ENCODE data around the gene EPN2. TPM values are rescaled to one million over a fixed set of nuclear protein-coding genes. Genes with fewer than 3 reads are reported as not detected.
A peak's percentile ranks its signal among the peaks of the same experiment; 100 is the strongest.

The EPN2 gene
- polyA plus RNA-seq, 1 donor from 2014 or later, result 37.8 TPM

GRCh38 chr17:19361944-19362276 is 124.7 kb downstream of the EPN2 start:
- no peak for TF ChIP-seq EZH2 (IDR thresholded peaks at IDR 0.05; ENCODE audit: borderline replicate concordance, insufficient read depth, low read length, poor library complexity, severe bottlenecking)
- TF ChIP-seq CTCF (IDR thresholded peaks at IDR 0.05; ENCODE audit: poor library complexity, severe bottlenecking), result no peak
- TF ChIP-seq REST (IDR thresholded peaks at IDR 0.05; ENCODE audit: borderline replicate concordance), result peak; percentile 13
- peak; percentile 9 for TF ChIP-seq RAD21 (conservative IDR thresholded peaks at IDR 0.05)
- TF ChIP-seq SMC3 (conservative IDR thresholded peaks at IDR 0.05; ENCODE audit: poor library complexity), result no peak
- no peak for TF ChIP-seq TAF1 (IDR thresholded peaks at IDR 0.05; ENCODE audit: low read depth)
- no peak for TF ChIP-seq EP300 (conservative IDR thresholded peaks at IDR 0.05; ENCODE audit: poor library complexity, severe bottlenecking)
- no peak for TF ChIP-seq POLR2AphosphoS5 (IDR thresholded peaks at IDR 0.05)
- TF ChIP-seq MXI1 (conservative IDR thresholded peaks at IDR 0.05; ENCODE audit: poor library complexity, severe bottlenecking), result no peak
- Histone ChIP-seq H3K36me3 (ENCODE audit: insufficient read depth, low read length) (peaks cover 13% of the 10 kb centered on the region), H3K79me2 (replicated peaks; ENCODE audit: insufficient read depth, low read length) (peaks cover 7% of the 10 kb centered on the region), H3K9me3 (ENCODE audit: low read length) (no peaks in the 10 kb centered on the region), H3K4me3 (ENCODE audit: low read length) (peak overlapping the region; percentile 98), H4K20me1 (ENCODE audit: insufficient read depth) (no peaks in the 10 kb centered on the region), H3K27me3 (ENCODE audit: insufficient read depth, low read depth, low read length) (no peaks in the 10 kb centered on the region), H3F3A (ENCODE audit: insufficient read depth, low read length, poor library complexity, severe bottlenecking) (no peaks in the 10 kb centered on the region), H3K9me2 (ENCODE audit: insufficient read depth, low read length) (no peaks in the 10 kb centered on the region), H3K4me2 (ENCODE audit: low read length) (peak overlapping the region; percentile 91), H2AFZ (ENCODE audit: low read depth, low read length) (peak overlapping the region; percentile 76), H3K9ac (ENCODE audit: low read length) (peak overlapping the region; percentile 87), H3K27ac (ENCODE audit: low read length) (peak overlapping the region; percentile 82)

GRCh38 chr17:19362277-19363113 is 125.3 kb downstream of the EPN2 start, which contains the start of gene B9D1:
Gene B9D1, minus strand, starts transcription at chr17:19362723. Its CDS starts 154 bp downstream, at chr17:19362569.
- Histone ChIP-seq H3K27ac (ENCODE audit: low read length) (peak within 1 kb of the TSS; percentile 82), H3K4me2 (ENCODE audit: low read length) (peak within 1 kb of the TSS; percentile 91), H2AFZ (ENCODE audit: low read depth, low read length) (peak within 1 kb of the TSS; percentile 76), H3K9ac (ENCODE audit: low read length) (peak within 1 kb of the TSS; percentile 87), H4K20me1 (ENCODE audit: insufficient read depth) (no peaks in the 10 kb centered on the region), H3K79me2 (replicated peaks; ENCODE audit: insufficient read depth, low read length) (peaks cover 7% of the 10 kb centered on the region), H3K27me3 (ENCODE audit: insufficient read depth, low read depth, low read length) (no peaks in the 10 kb centered on the region), H3K9me2 (ENCODE audit: insufficient read depth, low read length) (no peaks in the 10 kb centered on the region), H3K9me3 (ENCODE audit: low read length) (no peaks in the 10 kb centered on the region), H3K36me3 (ENCODE audit: insufficient read depth, low read length) (peaks cover 9% of the 10 kb centered on the region), H3K4me3 (ENCODE audit: low read length) (peak within 1 kb of the TSS; percentile 98), H3F3A (ENCODE audit: insufficient read depth, low read length, poor library complexity, severe bottlenecking) (no peaks in the 10 kb centered on the region)
- TF ChIP-seq CTCF (IDR thresholded peaks at IDR 0.05; ENCODE audit: poor library complexity, severe bottlenecking), result peak; percentile 100
- peak; percentile 56 for TF ChIP-seq POLR2AphosphoS5 (IDR thresholded peaks at IDR 0.05)
- TF ChIP-seq EP300 (conservative IDR thresholded peaks at IDR 0.05; ENCODE audit: poor library complexity, severe bottlenecking), result peak; percentile 79
- no peak for TF ChIP-seq TAF1 (IDR thresholded peaks at IDR 0.05; ENCODE audit: low read depth)
- peak; percentile 99 for TF ChIP-seq SMC3 (conservative IDR thresholded peaks at IDR 0.05; ENCODE audit: poor library complexity)
- TF ChIP-seq EZH2 (IDR thresholded peaks at IDR 0.05; ENCODE audit: borderline replicate concordance, insufficient read depth, low read length, poor library complexity, severe bottlenecking), result no peak
- no peak for TF ChIP-seq REST (IDR thresholded peaks at IDR 0.05; ENCODE audit: borderline replicate concordance)
- peak; percentile 100 for TF ChIP-seq RAD21 (conservative IDR thresholded peaks at IDR 0.05)
- TF ChIP-seq MXI1 (conservative IDR thresholded peaks at IDR 0.05; ENCODE audit: poor library complexity, severe bottlenecking), result peak; percentile 97
